Effector memory CD8-positive, alpha-beta T cell (primary cell): ENCODE results near the gene SNRNP35.
"Not testable (repeated sequence)": the region's sequence is repeated elsewhere in the genome, so short reads cannot be mapped to it uniquely, and the experiment has no call there.

Source experiments
- ATAC-seq: fragments of 150-1000 bp; cut with Tn5 transposase; replicated peaks from 2 replicates; pipeline ENCODE4 v1.10.0; 2021; ENCODE audit warnings: mild to moderate bottlenecking, moderate library complexity
- DNase-seq, 3 experiments: peaks; one replicate each; pipeline ENCODE4 v3.0.0; 2021
- H3K27ac Mint-ChIP-seq, 2 donors: one replicate each; pipeline ENCODE4 v1.8.0; 2022; ENCODE audit warnings: mild to moderate bottlenecking in 2 of 2, mixed read lengths in 2 of 2, moderate library complexity in 2 of 2
- H3K27me3 Mint-ChIP-seq, 2 donors: one replicate each; pipeline ENCODE4 v1.8.0; 2022; ENCODE audit warnings: mixed read lengths in 2 of 2
- H3K36me3 Mint-ChIP-seq: one replicate; pipeline ENCODE4 v1.8.0; 2022; ENCODE audit warnings: mild to moderate bottlenecking, moderate library complexity, mixed read lengths; ENCODE audit not compliant: insufficient read depth
- H3K4me1 Mint-ChIP-seq, 2 donors: one replicate each; pipeline ENCODE4 v1.8.0; 2022; ENCODE audit warnings: low read depth in 2 of 2, mixed read lengths in 2 of 2
- H3K4me3 Mint-ChIP-seq, 2 donors: one replicate each; pipeline ENCODE4 v1.8.0; 2022; ENCODE audit warnings: mild to moderate bottlenecking in 2 of 2, mixed read lengths in 2 of 2, moderate library complexity in 2 of 2
- H3K9me3 Mint-ChIP-seq, 2 donors: one replicate each; pipeline ENCODE4 v1.8.0; 2022; ENCODE audit warnings: mixed read lengths in 2 of 2

SNRNP35 gene

DNA sequence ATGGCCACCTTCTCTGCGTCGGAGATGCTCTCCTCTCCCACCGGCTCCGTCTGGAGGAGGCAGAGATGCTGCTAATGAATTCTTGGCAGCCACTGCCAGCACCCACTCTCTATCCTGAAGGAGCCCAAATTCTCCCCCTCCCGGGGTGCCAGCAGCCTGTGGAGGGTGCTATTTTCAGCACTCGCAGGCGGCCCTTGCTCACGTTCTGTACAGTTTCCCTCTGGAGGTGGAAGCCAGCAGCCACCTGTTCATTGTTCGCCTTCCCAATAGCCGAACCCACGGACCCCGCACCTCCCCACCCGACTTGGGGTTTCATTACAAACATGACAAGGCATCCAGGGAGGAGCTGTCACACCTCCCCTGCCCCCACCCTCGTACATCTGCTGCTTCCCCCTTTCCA is 27.8 kb downstream of the SNRNP35 start:
- Mint-ChIP-seq H3K36me3 (no peaks in the 10 kb centered on the region), H3K27ac (no peak overlapping the region), H3K9me3 (no peaks in the 10 kb centered on the region), H3K4me1 (peaks cover 10 to 13% of the 10 kb centered on the region in 2 donors), H3K4me3 (no peak overlapping the region), H3K27me3 (no peaks in the 10 kb centered on the region)
- no peak for ATAC-seq
- DNase-seq, result no peak

DNA sequence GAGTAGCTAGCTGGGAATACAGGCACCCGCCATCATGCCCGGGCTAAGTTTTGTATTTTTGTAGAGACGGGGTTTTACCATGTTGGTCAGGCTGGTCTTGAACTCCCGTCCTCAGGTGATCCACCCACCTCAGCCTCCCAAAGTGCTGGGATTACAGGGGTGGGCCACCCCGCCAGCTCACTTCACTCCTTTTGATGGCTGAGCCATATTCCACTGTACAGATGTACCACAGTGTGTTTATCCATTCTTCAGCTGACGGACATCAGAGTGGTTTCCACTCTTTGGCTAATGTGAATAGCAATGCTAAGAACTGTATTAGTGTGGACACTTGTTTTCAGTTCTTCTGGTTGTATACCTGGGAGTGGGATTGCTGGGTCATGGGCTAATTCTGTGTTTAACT is 29.5 kb downstream of the SNRNP35 start:
- ATAC-seq, result no peak
- Mint-ChIP-seq H3K9me3 (no peaks in the 10 kb centered on the region), H3K27me3 (no peaks in the 10 kb centered on the region), H3K27ac (peak overlapping the region in 1 of 2 donors; percentile 68), H3K36me3 (no peaks in the 10 kb centered on the region), H3K4me1 (peaks cover 10 to 13% of the 10 kb centered on the region in 2 donors), H3K4me3 (no peak overlapping the region)
- no peak for DNase-seq

DNA sequence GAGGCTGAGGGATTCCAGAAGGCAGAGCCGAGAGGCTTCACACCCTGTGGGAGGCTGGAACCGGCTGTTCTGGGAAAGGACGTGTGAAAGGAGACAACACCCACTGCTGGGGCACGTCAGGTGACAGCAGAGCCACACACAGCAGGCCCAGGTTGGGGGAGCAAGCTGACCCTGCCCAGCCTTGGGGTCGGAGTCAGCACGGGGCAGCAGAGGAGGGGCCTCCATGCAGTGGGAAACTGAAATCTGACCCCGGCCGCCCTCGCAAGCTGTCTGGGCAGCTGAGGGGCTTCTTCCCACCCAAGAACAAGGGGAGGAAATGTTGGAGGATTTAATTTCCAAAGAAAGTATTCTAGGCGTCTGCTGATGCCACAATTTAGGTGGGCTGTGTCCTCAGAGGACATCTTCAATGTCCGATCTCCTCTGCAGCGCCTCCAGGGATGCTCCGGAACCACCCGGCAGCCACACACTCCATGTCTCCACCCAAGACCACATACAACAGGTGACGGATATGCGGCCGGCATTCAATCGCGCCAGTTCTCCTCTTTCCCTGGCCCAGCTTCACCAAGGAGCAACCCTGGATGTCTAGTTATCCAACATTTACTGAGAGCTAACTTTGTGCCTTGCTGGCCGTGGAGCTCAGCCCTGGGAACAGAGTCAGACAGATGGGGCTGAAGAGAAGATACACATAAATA is 30.7 kb downstream of the SNRNP35 start:
- ATAC-seq, result no peak
- Mint-ChIP-seq H3K27me3 (no peaks in the 10 kb centered on the region), H3K9me3 (no peaks in the 10 kb centered on the region), H3K36me3 (no peaks in the 10 kb centered on the region), H3K4me3 (no peak overlapping the region), H3K27ac (no peak overlapping the region), H3K4me1 (peaks cover 7 to 12% of the 10 kb centered on the region in 2 donors)
- no peak for DNase-seq

DNA sequence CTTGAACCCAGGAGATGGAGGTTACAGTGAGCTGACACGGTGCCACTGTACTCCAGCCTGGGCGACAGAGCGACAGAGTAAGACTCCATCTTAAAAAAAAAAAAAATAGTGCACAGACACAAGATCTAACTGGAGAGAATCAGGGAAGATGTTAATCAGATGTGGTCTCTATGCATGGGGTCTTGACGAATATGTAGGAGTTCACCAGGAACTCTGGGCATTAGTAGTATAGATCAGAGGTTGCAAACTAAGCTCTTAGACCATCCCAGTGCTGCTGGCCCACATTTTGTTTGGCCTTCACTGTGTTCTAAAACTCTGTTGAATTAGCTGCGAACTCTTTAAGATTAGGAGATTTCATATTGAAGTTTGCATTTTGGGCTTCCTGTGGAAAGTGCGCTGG is 31.6 kb downstream of the SNRNP35 start:
- Mint-ChIP-seq H3K27me3 (no peaks in the 10 kb centered on the region), H3K4me3 (no peak overlapping the region), H3K36me3 (no peaks in the 10 kb centered on the region), H3K27ac (no peak overlapping the region), H3K4me1 (peaks cover under 1 to 3% of the 10 kb centered on the region in 2 donors), H3K9me3 (no peaks in the 10 kb centered on the region)
- DNase-seq, result no peak
- ATAC-seq, result no peak

DNA sequence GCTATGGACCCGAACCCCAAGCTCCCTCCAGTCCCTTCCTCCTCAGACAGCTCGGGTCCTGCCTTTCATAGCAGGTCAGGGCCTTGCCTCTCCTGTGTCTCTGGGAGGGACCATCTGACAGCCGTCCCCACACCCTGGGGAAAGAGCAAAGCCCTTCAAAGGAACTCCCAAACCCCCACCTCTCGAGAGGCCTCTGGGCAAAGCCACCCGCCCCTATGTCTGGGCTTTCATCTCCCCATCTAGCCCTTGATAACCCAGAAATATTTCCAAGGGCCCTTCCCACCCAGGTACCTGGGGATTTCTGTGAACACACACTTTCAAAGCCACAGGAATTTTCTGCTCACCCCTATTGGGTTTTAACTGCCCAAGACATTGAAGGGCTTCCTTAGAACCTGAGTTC is 32.1 kb downstream of the SNRNP35 start:
- ATAC-seq, result no peak
- DNase-seq, result no peak
- H3K4me1 Mint-ChIP-seq, result no peaks in the 10 kb centered on the region
- H3K4me3 Mint-ChIP-seq, result no peak overlapping the region
- H3K27me3 Mint-ChIP-seq, result no peaks in the 10 kb centered on the region
- H3K36me3 Mint-ChIP-seq, result no peaks in the 10 kb centered on the region
- H3K9me3 Mint-ChIP-seq, result no peaks in the 10 kb centered on the region
- no peak overlapping the region for H3K27ac Mint-ChIP-seq

DNA sequence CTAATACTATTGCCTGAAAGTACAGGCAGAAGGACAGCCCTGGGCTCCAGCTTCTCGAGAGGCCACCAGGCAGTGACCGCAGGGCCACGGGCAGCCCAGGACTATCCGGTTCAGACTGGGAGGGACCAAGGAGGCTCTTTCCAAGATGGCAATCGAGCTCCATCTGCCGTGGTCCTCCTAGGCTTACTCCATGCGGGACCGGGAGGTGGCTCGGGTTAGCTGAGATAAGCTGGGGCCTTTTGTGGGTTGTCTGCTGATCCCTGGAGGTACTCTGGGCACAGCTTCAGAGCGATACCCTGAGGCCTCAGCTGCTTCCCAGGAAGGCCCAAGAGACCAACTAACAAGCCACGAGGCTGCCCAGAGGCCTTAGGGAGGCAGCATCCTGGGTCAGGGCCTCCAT is 33.1 kb downstream of the SNRNP35 start:
- H3K4me1 Mint-ChIP-seq, result no peaks in the 10 kb centered on the region
- no peak for DNase-seq

DNA sequence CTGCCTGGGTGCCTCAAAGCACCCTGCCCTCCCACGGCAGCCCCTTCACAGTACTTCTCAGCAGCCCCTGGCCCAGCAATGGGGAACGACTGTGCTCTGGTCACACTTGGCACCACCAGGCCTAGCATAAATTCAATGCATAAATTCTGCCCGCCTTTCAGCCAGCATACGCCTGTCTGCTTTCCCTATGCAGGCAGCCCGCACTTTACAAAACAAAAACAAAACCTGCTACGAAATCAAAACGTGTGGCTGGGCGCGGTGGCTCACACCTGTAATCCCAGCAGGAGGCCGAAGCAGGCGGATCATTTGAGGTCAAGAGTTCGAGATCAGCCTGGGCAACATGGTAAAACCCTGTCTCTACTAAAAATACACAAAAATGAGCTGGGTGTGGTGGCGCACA is 33.5 kb downstream of the SNRNP35 start:
- no peak for ATAC-seq
- H3K27me3 Mint-ChIP-seq, result no peaks in the 10 kb centered on the region
- no peak overlapping the region for H3K27ac Mint-ChIP-seq
- H3K4me3 Mint-ChIP-seq, result no peak overlapping the region
- H3K36me3 Mint-ChIP-seq, result peaks cover 2% of the 10 kb centered on the region
- H3K9me3 Mint-ChIP-seq, result no peaks in the 10 kb centered on the region
- no peak for DNase-seq
- no peaks in the 10 kb centered on the region for H3K4me1 Mint-ChIP-seq

More for the DNA sequence above, 33.1 kb downstream of the SNRNP35 start:
- Mint-ChIP-seq H3K4me3 (no peak overlapping the region), H3K27me3 (no peaks in the 10 kb centered on the region), H3K36me3 (no peaks in the 10 kb centered on the region), H3K9me3 (no peaks in the 10 kb centered on the region), H3K27ac (no peak overlapping the region)
- no peak for ATAC-seq

DNA sequence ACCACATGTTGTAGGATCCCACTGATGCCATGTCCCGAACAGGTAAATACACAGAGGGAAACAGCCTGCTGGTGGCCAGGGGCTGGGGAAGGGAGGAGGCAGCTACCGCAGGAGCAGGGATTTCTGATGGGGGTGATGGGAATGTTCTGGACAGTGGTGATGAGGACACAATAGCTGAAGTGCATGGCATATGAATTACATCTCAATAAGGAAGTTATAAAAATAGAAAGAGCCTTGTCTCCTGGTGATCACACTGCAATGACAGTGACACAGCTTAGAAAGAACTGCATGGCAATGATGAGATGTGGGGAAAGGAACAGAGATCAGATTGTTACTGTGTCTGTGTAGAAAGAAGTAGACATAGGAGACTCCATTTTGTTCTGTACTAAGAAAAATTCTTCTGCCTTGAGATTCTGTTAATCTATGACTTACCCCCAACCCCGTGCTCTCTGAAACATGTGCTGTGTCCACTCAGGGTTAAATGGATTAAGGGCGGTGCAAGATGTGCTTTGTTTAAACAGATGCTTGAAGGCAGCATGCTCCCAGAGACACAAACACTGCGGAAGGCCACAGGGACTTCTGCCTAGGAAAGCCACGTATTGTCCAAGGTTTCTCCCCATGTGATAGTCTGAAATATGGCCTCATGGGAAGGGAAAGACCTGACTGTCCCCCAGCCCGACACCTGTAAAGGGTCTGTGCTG is 34.5 kb downstream of the SNRNP35 start:
- H3K27ac Mint-ChIP-seq, DNase-seq, ATAC-seq, H3K9me3 Mint-ChIP-seq, H3K27me3 Mint-ChIP-seq, H3K4me3 Mint-ChIP-seq, H3K36me3 Mint-ChIP-seq, H3K4me1 Mint-ChIP-seq: not testable (repeated sequence)

DNA sequence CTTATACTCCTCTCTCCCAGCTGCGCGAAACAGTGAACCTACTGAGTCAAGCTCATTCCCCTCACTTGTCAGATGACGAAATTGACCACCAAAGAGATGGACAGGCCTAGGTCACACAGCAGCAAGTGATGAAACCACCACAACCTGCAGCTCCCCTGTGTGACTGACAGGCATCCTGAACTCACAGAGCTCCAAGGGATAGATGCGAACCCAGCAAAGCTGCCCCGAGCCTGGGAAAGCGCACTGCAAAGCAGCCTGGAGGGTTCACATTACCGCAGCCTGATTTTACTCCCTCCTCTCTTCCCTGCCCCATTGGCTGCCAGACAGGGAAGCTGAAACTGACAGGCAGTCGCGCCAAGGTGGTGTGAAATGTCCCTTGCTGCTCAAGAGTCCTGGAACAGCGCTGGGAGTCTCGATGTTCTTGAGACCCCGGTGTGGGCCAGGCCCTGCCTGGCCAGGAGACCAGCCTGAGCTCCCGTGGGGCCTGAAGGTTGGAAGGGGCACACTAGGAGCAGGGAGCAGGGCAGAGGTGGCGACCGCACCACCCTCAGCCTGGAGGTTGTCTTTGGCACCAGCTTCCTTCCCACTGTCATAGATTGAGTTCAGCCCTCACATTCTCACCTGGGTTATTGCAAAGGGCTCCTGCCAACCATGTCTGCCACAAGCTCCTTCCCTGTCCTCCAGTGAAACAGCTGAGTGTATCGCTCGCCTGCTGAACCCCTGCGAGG is 36.3 kb downstream of the SNRNP35 start:
- no peaks in the 10 kb centered on the region for H3K27me3 Mint-ChIP-seq

DNA sequence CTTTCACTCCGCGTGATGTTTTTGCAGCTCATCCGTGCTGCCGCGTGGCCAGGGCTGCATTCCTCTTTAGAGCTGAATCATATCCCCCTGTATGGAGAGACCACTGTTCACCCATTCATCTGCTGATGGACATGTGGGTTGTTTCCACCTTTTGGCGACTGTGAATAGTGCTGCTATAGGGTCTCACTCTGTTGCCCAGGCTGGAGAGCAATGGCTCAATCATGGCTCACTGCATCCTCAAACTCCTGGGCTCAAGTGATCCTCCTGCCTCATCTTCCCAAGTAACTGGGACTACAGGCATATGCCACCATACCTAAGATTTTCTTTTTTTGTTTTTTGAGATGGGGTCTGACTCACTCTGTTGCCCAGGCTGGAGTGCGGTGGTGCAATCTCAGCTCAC is 39.1 kb downstream of the SNRNP35 start:
- H3K36me3 Mint-ChIP-seq, result peaks cover 4% of the 10 kb centered on the region
- peak overlapping the region in 1 of 2 donors; percentile 65 for H3K27ac Mint-ChIP-seq
- no peaks in the 10 kb centered on the region for H3K9me3 Mint-ChIP-seq
- H3K4me3 Mint-ChIP-seq, result no peak overlapping the region
- DNase-seq (no peak), ATAC-seq (no peak)
- H3K27me3 Mint-ChIP-seq, result no peaks in the 10 kb centered on the region
- no peaks in the 10 kb centered on the region for H3K4me1 Mint-ChIP-seq

More for the DNA sequence above, 36.3 kb downstream of the SNRNP35 start:
- DNase-seq, result no peak
- no peaks in the 10 kb centered on the region for H3K4me1 Mint-ChIP-seq
- H3K4me3 Mint-ChIP-seq, result no peak overlapping the region
- no peaks in the 10 kb centered on the region for H3K9me3 Mint-ChIP-seq
- H3K36me3 Mint-ChIP-seq, result peaks cover 4% of the 10 kb centered on the region
- no peak for ATAC-seq
- peak overlapping the region in 1 of 2 donors; percentile 57 for H3K27ac Mint-ChIP-seq

DNA sequence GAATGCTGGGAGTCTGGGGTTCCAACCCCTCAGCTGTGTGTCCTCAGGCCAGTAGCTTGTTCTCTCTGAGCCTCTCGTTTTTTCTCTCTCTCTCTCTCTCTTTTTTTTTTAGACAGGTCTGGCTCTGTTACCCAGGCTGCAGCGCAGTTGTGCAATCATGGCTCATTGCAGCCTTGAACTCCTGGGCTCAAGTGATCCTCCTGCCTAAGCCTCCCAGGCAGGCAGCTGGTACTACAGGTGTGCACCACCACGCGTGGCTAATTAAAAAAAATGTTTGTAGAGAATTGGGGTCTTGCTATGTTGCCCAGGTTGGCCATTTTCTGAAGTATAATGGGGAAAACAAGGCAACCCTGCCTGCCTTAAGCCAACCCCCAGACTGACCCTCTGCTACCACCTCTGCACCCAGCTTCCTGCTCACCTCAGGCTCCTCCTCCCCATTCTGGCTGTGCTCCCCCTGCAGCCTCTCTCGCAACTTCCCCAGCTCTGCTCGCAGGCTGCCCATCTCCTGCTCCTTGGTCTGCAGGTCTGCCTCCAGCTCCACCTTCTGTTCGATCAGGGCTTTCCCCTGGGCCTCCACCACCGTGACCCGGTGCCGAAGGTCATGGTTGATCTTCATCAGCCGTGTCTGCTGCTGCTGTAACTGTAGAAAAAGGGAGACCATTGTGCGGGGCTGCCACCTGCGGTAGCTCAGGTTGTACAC is 40.3 kb downstream of the SNRNP35 start:
- peaks cover 4% of the 10 kb centered on the region for H3K36me3 Mint-ChIP-seq
- no peak overlapping the region for H3K27ac Mint-ChIP-seq
- ATAC-seq, result no peak
- H3K4me1 Mint-ChIP-seq, result no peaks in the 10 kb centered on the region
- H3K27me3 Mint-ChIP-seq, result no peaks in the 10 kb centered on the region
- no peak overlapping the region for H3K4me3 Mint-ChIP-seq
- DNase-seq, result no peak
- H3K9me3 Mint-ChIP-seq, result no peaks in the 10 kb centered on the region

DNA sequence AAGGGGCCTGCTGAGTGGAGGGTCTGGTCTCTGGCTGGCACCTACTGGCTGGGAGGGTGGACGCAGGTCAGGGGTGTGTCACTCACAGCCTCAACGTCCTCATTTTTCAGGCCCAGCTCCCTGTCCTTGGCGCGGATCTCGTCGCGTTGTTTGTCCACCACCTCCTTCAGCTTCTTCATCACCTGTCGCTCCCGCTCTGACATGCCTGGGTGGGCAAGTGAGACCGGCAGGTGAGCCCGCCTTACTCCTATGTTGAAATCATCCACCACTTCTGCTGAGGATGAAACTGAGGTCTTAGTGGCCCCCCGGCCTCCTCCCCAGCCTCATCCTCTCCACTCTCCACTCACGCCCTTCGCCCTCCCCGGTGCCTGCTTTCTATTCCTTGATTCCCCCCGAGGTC is 41.4 kb downstream of the SNRNP35 start:
- Mint-ChIP-seq H3K27ac (no peak overlapping the region), H3K36me3 (peaks cover 4% of the 10 kb centered on the region), H3K9me3 (no peaks in the 10 kb centered on the region), H3K27me3 (no peaks in the 10 kb centered on the region), H3K4me1 (no peaks in the 10 kb centered on the region), H3K4me3 (no peak overlapping the region)
- no peak for ATAC-seq
- DNase-seq, result no peak

DNA sequence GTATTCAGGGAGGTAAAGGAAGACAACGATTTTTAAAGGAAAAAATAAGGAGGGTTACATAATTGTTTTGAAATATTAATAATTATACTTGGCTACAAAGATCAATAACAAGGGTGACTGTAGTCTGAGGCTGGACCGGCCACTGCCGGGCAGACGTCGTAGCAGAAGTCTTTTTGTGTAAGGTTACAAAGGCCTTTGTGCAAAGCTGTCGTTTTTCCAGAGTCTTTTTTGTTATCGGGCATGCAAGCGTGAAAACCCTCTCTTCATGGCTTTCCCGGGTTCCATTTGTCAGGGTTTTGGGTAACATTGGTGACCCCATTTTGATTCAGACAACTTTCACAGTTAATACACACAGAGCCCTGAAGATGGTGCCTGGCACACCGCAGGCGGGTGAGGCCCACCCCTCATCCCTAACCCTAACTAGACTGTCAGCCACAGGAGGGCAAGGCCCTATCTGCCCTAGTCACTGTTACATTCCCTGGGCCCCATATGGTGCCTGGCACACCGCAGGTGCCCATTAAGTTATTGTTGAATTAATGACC is 44.3 kb downstream of the SNRNP35 start:
- H3K27ac Mint-ChIP-seq, result no peak overlapping the region
- no peak for ATAC-seq

More for the DNA sequence above, 44.3 kb downstream of the SNRNP35 start:
- Mint-ChIP-seq H3K4me3 (no peak overlapping the region), H3K36me3 (no peaks in the 10 kb centered on the region), H3K4me1 (no peaks in the 10 kb centered on the region), H3K9me3 (no peaks in the 10 kb centered on the region), H3K27me3 (no peaks in the 10 kb centered on the region)
- no peak for DNase-seq
